DMS 273 (cell line): ENCODE data around the gene MRPL40.

ENCODE experiments used
- DNase-seq: peaks from one replicate; lab custom pipeline; 2025; ENCODE audit not compliant: unreplicated experiment; lab: John Stamatoyannopoulos, UW

Gene MRPL40

DNA sequence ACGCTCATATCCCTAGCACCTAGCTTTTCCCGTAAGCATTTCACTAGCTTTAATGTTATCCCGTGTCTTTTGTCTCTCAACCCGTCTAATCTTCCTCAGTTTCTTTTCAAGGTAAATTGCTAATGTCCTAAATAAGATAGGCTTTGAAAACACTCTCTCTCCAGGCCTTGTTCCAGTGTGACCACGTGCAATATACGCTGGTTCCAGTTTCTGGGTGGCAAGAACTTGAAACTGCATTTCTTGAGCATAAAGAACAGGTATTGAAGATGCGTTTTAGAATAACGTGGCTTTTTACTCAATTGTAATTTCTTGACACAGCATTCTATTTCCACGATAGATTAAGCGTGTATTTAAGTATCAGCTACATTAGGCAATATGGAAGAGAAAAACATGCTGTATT lies 48.4 kb downstream of the MRPL40 start:
- DNase-seq, result no peak

DNA sequence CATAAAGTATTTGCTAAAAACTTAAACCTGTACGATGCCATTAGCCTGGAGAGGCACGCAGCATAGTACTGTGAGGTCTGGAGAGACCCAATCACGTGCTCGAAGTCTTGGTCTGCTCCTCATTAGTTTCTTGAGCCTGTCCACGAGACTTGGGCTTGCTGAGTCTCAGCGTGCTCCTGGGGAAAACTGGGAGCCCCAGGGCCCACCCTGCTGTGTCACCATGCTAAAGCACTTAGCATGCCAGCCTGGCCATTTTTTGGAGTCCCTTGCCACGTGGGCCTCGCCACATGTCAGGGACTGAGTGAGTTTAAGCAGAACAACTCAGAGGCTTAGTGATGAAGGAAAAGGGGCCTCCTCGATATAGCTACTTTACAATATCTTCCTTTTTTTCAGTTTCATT lies 50.0 kb downstream of the MRPL40 start:
- no peak for DNase-seq

- DNase-seq, result no peak
These were observed 51.3 kb downstream of the MRPL40 start for GRCh38 chr22:19483481-19484244.
